ENCODE measurements around the gene RPL35.

Gene RPL35

DNA sequence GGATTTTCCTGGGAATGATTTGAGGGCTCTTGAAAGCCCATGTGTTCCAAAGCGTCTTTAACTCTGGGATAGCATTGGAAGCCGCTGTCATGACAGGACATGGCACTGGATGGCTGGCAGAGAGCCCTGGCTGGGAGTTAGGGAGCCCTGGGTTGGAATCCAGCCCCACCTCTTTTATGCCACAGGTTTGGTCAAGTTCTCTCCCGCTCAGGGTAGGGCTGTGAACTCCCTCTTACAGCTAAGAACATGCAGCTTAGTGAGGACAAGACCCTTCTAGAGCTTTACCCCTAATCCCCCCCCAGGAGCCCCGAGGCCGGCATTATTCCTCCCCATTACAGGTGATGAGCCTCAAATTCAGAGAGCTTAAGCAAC, 47.6 kb downstream of the RPL35 start:
- no peak for DNase-seq

DNA sequence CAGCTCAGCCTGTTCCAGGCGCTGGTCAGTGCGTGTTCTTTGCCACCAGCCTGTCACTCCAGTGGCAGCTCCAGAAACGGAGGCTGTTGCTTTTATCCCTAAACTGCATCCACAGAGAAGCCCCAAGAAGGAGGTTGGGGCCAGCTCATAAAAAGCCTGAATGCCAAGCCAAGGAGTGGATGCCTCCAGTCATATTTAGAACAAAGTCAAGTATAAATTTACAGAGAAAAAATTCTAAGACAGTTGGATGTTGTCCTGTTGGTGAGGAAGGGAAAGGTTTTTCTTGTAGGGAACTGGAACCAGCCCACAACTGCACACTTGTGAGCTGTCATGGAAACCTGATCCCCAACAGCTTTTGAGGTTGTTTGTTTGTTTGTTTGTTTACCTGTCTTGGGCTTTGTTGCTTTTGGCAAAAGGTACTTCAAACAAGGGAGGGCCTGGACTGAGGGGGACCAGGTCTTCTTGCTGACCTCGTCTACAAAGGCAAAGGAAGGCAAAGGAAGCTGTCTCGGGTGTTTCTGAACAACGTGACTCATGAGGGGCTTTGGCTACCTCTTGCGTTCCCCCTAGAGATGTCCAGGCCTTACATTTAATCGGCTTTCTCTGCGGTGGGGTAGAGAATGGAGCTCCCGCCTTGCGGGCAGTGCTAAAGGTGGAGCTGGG, 48.1 kb downstream of the RPL35 start:
- DNase-seq: no peak

DNA sequence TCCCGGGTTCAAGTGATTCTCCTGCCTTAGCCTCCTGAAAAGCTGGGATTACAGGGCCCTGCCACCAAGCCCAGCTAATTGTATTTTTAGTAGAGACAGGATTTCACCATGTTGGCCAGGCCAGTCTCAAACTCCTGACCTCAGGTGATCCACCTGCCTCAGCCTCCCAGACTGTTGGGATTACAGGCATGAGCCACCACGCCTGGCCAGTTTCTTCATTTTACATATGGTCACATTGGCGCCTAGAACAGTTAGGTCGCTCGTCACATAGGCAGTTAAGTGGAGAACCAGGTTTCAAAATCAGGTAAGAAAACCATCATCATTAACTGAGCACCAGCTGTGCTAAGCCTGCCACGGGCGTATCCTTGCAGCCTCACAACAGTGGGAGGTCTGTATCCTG, 48.7 kb downstream of the RPL35 start:
- no peak for DNase-seq

- DNase-seq: no peak
Observed at GRCh38 chr9:124812441-124812876, 49.3 kb downstream of the RPL35 start.

DNA sequence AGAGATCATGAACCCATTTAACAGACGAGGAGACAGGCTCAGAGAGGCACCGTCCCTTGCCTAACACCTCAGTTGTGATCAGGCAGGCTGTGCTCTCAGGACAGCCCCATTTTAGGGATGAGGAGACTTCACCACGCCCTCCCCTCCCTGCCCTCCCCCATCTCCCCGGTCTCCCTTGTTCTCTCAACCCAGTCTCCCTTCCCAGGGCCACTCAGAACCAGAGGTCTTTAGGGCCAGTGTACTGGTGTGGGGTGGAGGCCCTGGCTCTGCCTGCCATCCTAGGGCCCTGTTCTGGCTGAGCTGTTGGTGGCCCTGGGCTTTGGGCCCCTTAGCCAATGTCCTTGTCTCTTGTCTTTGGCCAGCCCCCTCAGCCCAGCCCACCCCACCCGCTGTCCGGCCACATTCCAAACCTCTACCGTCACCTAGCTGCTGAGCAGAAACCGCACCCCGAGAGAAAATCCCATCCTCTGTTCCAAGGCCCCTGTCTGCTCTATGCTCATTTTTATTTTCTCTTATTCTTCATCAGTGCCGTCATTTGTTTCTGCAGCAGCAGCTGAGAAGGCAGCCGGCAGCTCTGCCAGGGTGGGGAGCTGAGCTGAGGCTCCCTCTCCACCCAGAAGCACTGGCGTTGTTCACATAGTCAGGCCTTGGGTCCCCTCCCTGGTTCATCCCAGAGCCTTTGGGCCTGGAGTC, 50.9 kb downstream of the RPL35 start:
- no peak for DNase-seq

- DNase-seq: no peak
Observed at GRCh38 chr9:124809741-124810500, 51.8 kb downstream of the RPL35 start.

GRCh38 chr9:124809211-124809610, 52.5 kb downstream of the RPL35 start:
- DNase-seq: no peak

GRCh38 chr9:124808246-124808956, 53.4 kb downstream of the RPL35 start:
- DNase-seq: no peak
